DND-41 (cell line): ENCODE results near the gene PLRG1.

Source experiments
- ATAC-seq: fragments of 200-7000 bp; cut with Tn5 transposase; 3 replicates; pipeline ENCODE4 v1.9.1; 2021; ENCODE audit warnings: low read depth; ENCODE audit not compliant: insufficient read depth
- DNase-seq: peaks from one replicate; pipeline ENCODE4 v3.0.0-alpha.2; 2020
- H2AFZ ChIP-seq: 2 replicates; pipeline ENCODE4 v1.6.0; 2012; ENCODE audit warnings: low read depth, low read length
- H3K27ac ChIP-seq: 2 replicates; pipeline ENCODE4 v1.5.1; 2012; ENCODE audit warnings: low read length, inconsistent platforms
- H3K27me3 ChIP-seq: fragments of 200-600 bp; sonication (generic); 2 replicates; pipeline ENCODE4 v1.6.0; 2012; ENCODE audit warnings: low read length, mild to moderate bottlenecking, inconsistent platforms; ENCODE audit not compliant: insufficient read depth, poor library complexity
- H3K36me3 ChIP-seq: 2 replicates; pipeline ENCODE4 v1.5.1; 2012; ENCODE audit warnings: low read length, inconsistent platforms; ENCODE audit not compliant: insufficient read depth
- H3K4me1 ChIP-seq: 2 replicates; pipeline ENCODE4 v1.5.1; 2012; ENCODE audit warnings: mild to moderate bottlenecking, low read length; ENCODE audit not compliant: insufficient read depth
- H3K4me2 ChIP-seq: 2 replicates; pipeline ENCODE4 v1.6.0; 2012; ENCODE audit warnings: mild to moderate bottlenecking, moderate library complexity, low read length, inconsistent platforms; ENCODE audit not compliant: insufficient read depth
- H3K4me3 ChIP-seq, 2 experiments: fragments of 200-600 bp in 1 of 2; shearing (Covaris generic) in 1 of 2; 2 replicates each; pipeline ENCODE4 v1.5.1; 2012 to 2016; ENCODE audit warnings: inconsistent platforms in 2 of 2, low read length in 2 of 2, mild to moderate bottlenecking in 2 of 2, low read depth in 1 of 2, moderate library complexity in 1 of 2
- H3K79me2 ChIP-seq: 2 replicates; pipeline ENCODE4 v1.6.0; 2012; ENCODE audit warnings: low read length, inconsistent platforms; ENCODE audit not compliant: insufficient read depth
- H3K9ac ChIP-seq: 2 replicates; pipeline ENCODE4 v1.6.0; 2012; ENCODE audit warnings: low read depth, mild to moderate bottlenecking, inconsistent platforms, low read length, moderate library complexity
- H3K9me3 ChIP-seq: 2 replicates; pipeline ENCODE4 v1.5.1; 2012; ENCODE audit warnings: low read length, moderate library complexity, mild to moderate bottlenecking, inconsistent platforms; ENCODE audit not compliant: insufficient read depth, severe bottlenecking
- H4K20me1 ChIP-seq: 2 replicates; pipeline ENCODE4 v1.6.0; 2012; ENCODE audit warnings: low read length; ENCODE audit not compliant: insufficient read depth
- CTCF ChIP-seq: IDR thresholded peaks from 2 replicates; pipeline ENCODE4 v1.5.1; 2012; ENCODE audit warnings: borderline replicate concordance, low read length, moderate library complexity, mild to moderate bottlenecking; ENCODE audit not compliant: poor library complexity, severe bottlenecking; ENCODE audit errors: extremely low read depth
- EZH2 ChIP-seq: IDR thresholded peaks from 3 replicates; pipeline ENCODE4 v1.6.1; 2012; ENCODE audit warnings: borderline replicate concordance, low read depth, mild to moderate bottlenecking, moderate library complexity, low read length, inconsistent platforms; ENCODE audit not compliant: severe bottlenecking

Gene PLRG1

GRCh38 chr4:154529728-154530519 lies 20.3 kb downstream of the PLRG1 start:
- Histone ChIP-seq H3K79me2 (no peaks in the 10 kb centered on the region), H2AFZ (no peak overlapping the region), H4K20me1 (no peaks in the 10 kb centered on the region), H3K9me3 (no peaks in the 10 kb centered on the region), H3K36me3 (no peaks in the 10 kb centered on the region), H3K4me3 (no peak overlapping the region), H3K27me3 (no peaks in the 10 kb centered on the region), H3K4me2 (no peak overlapping the region), H3K27ac (no peak overlapping the region), H3K4me1 (no peaks in the 10 kb centered on the region), H3K9ac (no peak overlapping the region)
- DNase-seq (no peak), ATAC-seq (no peak)
- TF ChIP-seq EZH2 (no peak), CTCF (no peak)

GRCh38 chr4:154528869-154529268 lies 21.3 kb downstream of the PLRG1 start:
- Histone ChIP-seq H3K4me2 (no peak overlapping the region), H3K27me3 (no peaks in the 10 kb centered on the region), H3K36me3 (no peaks in the 10 kb centered on the region), H3K27ac (no peak overlapping the region), H3K4me3 (no peak overlapping the region), H4K20me1 (no peaks in the 10 kb centered on the region), H3K9me3 (no peaks in the 10 kb centered on the region), H3K79me2 (no peaks in the 10 kb centered on the region), H2AFZ (no peak overlapping the region), H3K4me1 (no peaks in the 10 kb centered on the region), H3K9ac (no peak overlapping the region)
- DNase-seq: no peak
- TF ChIP-seq CTCF (no peak), EZH2 (no peak)
- no peak for ATAC-seq

GRCh38 chr4:154527308-154527707 lies 22.9 kb downstream of the PLRG1 start:
- no peak overlapping the region for H3K27ac ChIP-seq
- TF ChIP-seq CTCF (no peak), EZH2 (no peak)
- no peak for ATAC-seq
- H3K9ac ChIP-seq: no peak overlapping the region
- H3K4me2 ChIP-seq: no peak overlapping the region
- no peak overlapping the region for H2AFZ ChIP-seq
- H3K27me3 ChIP-seq: no peaks in the 10 kb centered on the region
- DNase-seq: no peak
- no peaks in the 10 kb centered on the region for H4K20me1 ChIP-seq
- no peaks in the 10 kb centered on the region for H3K36me3 ChIP-seq
- H3K4me1 ChIP-seq: no peaks in the 10 kb centered on the region
- no peaks in the 10 kb centered on the region for H3K9me3 ChIP-seq
- H3K4me3 ChIP-seq: no peak overlapping the region
- H3K79me2 ChIP-seq: no peaks in the 10 kb centered on the region

- H3K4me3 ChIP-seq: no peak overlapping the region
- TF ChIP-seq CTCF: no peak
- TF ChIP-seq EZH2: no peak
- ATAC-seq: no peak
- no peak for DNase-seq
- no peak overlapping the region for H3K9ac ChIP-seq
- no peaks in the 10 kb centered on the region for H4K20me1 ChIP-seq
- H3K9me3 ChIP-seq: no peaks in the 10 kb centered on the region
- H3K27ac ChIP-seq: no peak overlapping the region
- H3K36me3 ChIP-seq: no peaks in the 10 kb centered on the region
- no peaks in the 10 kb centered on the region for H3K4me1 ChIP-seq
- H3K27me3 ChIP-seq: no peaks in the 10 kb centered on the region
- no peak overlapping the region for H2AFZ ChIP-seq
- no peaks in the 10 kb centered on the region for H3K79me2 ChIP-seq
- H3K4me2 ChIP-seq: no peak overlapping the region
Measured at GRCh38 chr4:154526151-154526550, 24.0 kb downstream of the PLRG1 start.
